Measurements from ENCODE around the gene ZNF317.

DNA sequence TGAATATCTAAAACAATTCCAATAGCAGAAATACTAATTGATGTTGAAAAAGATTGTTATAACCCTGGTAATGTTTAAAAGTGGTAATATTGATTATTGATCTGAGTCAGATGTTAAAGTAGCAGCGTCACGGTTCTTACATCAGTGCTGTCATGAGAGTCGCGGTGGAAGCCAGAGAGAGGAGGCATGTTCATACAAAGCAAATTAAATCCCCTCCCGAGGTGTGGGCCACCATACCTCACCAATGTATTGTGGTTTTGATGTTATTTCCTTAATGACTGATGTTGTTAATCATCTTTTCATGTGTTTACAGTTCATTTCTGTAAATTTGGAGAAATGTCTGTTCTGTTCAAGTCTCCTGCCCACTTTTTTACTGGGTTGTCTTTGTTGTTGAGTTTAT lies 11.2 kb downstream of the ZNF317 start:
- TF ChIP-seq, protein P1, sequence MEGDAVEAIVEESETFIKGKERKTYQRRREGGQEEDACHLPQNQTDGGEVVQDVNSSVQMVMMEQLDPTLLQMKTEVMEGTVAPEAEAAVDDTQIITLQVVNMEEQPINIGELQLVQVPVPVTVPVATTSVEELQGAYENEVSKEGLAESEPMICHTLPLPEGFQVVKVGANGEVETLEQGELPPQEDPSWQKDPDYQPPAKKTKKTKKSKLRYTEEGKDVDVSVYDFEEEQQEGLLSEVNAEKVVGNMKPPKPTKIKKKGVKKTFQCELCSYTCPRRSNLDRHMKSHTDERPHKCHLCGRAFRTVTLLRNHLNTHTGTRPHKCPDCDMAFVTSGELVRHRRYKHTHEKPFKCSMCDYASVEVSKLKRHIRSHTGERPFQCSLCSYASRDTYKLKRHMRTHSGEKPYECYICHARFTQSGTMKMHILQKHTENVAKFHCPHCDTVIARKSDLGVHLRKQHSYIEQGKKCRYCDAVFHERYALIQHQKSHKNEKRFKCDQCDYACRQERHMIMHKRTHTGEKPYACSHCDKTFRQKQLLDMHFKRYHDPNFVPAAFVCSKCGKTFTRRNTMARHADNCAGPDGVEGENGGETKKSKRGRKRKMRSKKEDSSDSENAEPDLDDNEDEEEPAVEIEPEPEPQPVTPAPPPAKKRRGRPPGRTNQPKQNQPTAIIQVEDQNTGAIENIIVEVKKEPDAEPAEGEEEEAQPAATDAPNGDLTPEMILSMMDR (IDR thresholded peaks at IDR 0.05; ENCODE audit: low read depth, low read length), result no peak
- no peak for TF ChIP-seq EZH2phosphoT487 (IDR thresholded peaks at IDR 0.05; ENCODE audit: low read depth)
